Measurements from ENCODE around the gene DGUOK. TPM values are rescaled to one million over a fixed set of nuclear protein-coding genes. Genes with fewer than 3 reads are reported as not detected.

DGUOK gene
- total and polyA plus RNA-seq, 10 of the 15 experiments (the other 5 are each of a cell fraction or from before 2014, with no cell fraction given), result 64.4 to 234 (median 91.4) TPM

GRCh38 chr2:73970850-73971471, 44.3 kb downstream of the DGUOK start (continued):
- TF ChIP-seq CUX1 (IDR thresholded peaks at IDR 0.05; ENCODE audit: insufficient replicate concordance, low read depth, low read length) (no peak), ETV6 (conservative IDR thresholded peaks at IDR 0.05 in 1 of 2, IDR thresholded peaks at IDR 0.05 in 1 of 2; ENCODE audit: borderline replicate concordance in 1 of 2, low read depth in 1 of 2) (no peak), NFYB (IDR thresholded peaks at IDR 0.05; ENCODE audit: insufficient read depth, low read depth, low read length) (no peak), HDAC6 (IDR thresholded peaks at IDR 0.05; ENCODE audit: unreplicated experiment) (no peak), ZZZ3 (IDR thresholded peaks at IDR 0.05; ENCODE audit: control insufficient read depth, insufficient read length, low read depth) (no peak), JUNB (IDR thresholded peaks at IDR 0.05) (no peak), MEF2A (IDR thresholded peaks at IDR 0.05; ENCODE audit: insufficient read depth, low read depth, low read length) (no peak), EZH2 (IDR thresholded peaks at IDR 0.05; ENCODE audit: borderline replicate concordance, control insufficient read depth, low read depth, low read length) (no peak), CHD1 (IDR thresholded peaks at IDR 0.05; ENCODE audit: low read depth, low read length) (no peak), MTA2 (IDR thresholded peaks at IDR 0.05; ENCODE audit: low read depth) (0 out of 2 replicates have a peak, but pooled peaks have one; percentile 32), REST (IDR thresholded peaks at IDR 0.05; ENCODE audit: low read depth, low read length) (no peak), ZBTB40 (IDR thresholded peaks at IDR 0.05; ENCODE audit: borderline replicate concordance) (no peak), MTA3 (IDR thresholded peaks at IDR 0.05; ENCODE audit: borderline replicate concordance, low read length) (no peak), RUNX3 (IDR thresholded peaks at IDR 0.05; ENCODE audit: low read length) (peak; percentile 81)
- TF ChIP-seq, protein P1, sequence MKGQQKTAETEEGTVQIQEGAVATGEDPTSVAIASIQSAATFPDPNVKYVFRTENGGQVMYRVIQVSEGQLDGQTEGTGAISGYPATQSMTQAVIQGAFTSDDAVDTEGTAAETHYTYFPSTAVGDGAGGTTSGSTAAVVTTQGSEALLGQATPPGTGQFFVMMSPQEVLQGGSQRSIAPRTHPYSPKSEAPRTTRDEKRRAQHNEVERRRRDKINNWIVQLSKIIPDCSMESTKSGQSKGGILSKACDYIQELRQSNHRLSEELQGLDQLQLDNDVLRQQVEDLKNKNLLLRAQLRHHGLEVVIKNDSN (IDR thresholded peaks at IDR 0.05; ENCODE audit: borderline replicate concordance, extremely low read length, insufficient read depth, low read depth, low read length), result no peak

Data from GM12878 (cell line).